HepG2 (cell line): ENCODE results near the gene PCBP2. TPM values are rescaled to one million over a fixed set of nuclear protein-coding genes. Genes with fewer than 3 reads are reported as not detected.

Experiments used
- FLYWCH1 ChIP-seq: sonication (generic); formaldehyde crosslinking; IDR thresholded peaks from 2 replicates; pipeline ENCODE4 v1.8.1; 2023; ENCODE audit warnings: mild to moderate bottlenecking, missing genetic modification reagents
- GZF1 ChIP-seq: sonication (generic); formaldehyde crosslinking; IDR thresholded peaks from 2 replicates; pipeline ENCODE4 v1.5.1; 2020; ENCODE audit warnings: mild to moderate bottlenecking, missing genetic modification reagents
- HNRNPK ChIP-seq: fragments of 200-400 bp; formaldehyde crosslinking; IDR thresholded peaks from 2 replicates; pipeline ENCODE4 v1.6.1; 2018; ENCODE audit warnings: low read length, low read depth, moderate library complexity, mild to moderate bottlenecking; ENCODE audit not compliant: poor library complexity, severe bottlenecking
- KLF6 ChIP-seq: IDR thresholded peaks from 2 replicates; pipeline ENCODE4 v1.8.0; 2016; ENCODE audit warnings: missing biosample characterization, missing genetic modification reagents
- KMT2B ChIP-seq: IDR thresholded peaks from 2 replicates; pipeline ENCODE4 v1.6.1; 2016; ENCODE audit warnings: missing genetic modification reagents, missing compliant biosample characterization
- NFE2 ChIP-seq: sonication (generic); formaldehyde crosslinking; IDR thresholded peaks from 2 replicates; pipeline ENCODE4 v1.4.0; 2020; ENCODE audit warnings: missing genetic modification reagents
- PATZ1 ChIP-seq: sonication (generic); formaldehyde crosslinking; IDR thresholded peaks from 2 replicates; pipeline ENCODE4 v1.4.0; 2020; ENCODE audit warnings: missing genetic modification reagents
- POLR2AphosphoS2 ChIP-seq: IDR thresholded peaks from 2 replicates; pipeline ENCODE4 v1.6.1; 2011; ENCODE audit warnings: low read depth, low read length, improper control_type of control experiment
- SIN3B ChIP-seq: fragments of 150-350 bp; IDR thresholded peaks from 2 replicates; pipeline ENCODE4 v1.6.1; 2014; ENCODE audit warnings: low read length
- UBTF ChIP-seq: sonication (generic); formaldehyde crosslinking; IDR thresholded peaks from 2 replicates; pipeline ENCODE4 v1.4.0; 2020; ENCODE audit warnings: mild to moderate bottlenecking, missing genetic modification reagents
- ZC3H4 ChIP-seq: sonication (generic); formaldehyde crosslinking; IDR thresholded peaks from 2 replicates; pipeline ENCODE4 v1.4.0; 2020; ENCODE audit warnings: missing genetic modification reagents, borderline replicate concordance
- ZEB1 ChIP-seq: IDR thresholded peaks from 2 replicates; pipeline ENCODE4 v1.6.1; 2012; ENCODE audit warnings: mild to moderate bottlenecking, low read depth, inconsistent platforms; ENCODE audit not compliant: insufficient replicate concordance
- ZFP91 ChIP-seq: sonication (generic); formaldehyde crosslinking; IDR thresholded peaks from 2 replicates; pipeline ENCODE4 v1.9.0; 2022; ENCODE audit warnings: missing genetic modification reagents, mild to moderate bottlenecking, borderline replicate concordance
- ZFX ChIP-seq: sonication (generic); formaldehyde crosslinking; IDR thresholded peaks from 2 replicates; pipeline ENCODE4 v1.4.0; 2020; ENCODE audit warnings: mild to moderate bottlenecking, low read depth, missing genetic modification reagents, moderate library complexity
- ZMAT3 ChIP-seq: sonication (generic); formaldehyde crosslinking; conservative IDR thresholded peaks from 2 replicates; pipeline ENCODE4 v1.7.0; 2021; ENCODE audit warnings: missing genetic modification reagents
- ZNF44 ChIP-seq: sonication (generic); formaldehyde crosslinking; IDR thresholded peaks from 2 replicates; pipeline ENCODE4 v1.5.1; 2020; ENCODE audit warnings: mild to moderate bottlenecking, missing genetic modification reagents
- ZNF563 ChIP-seq: sonication (generic); formaldehyde crosslinking; IDR thresholded peaks from 2 replicates; pipeline ENCODE4 v1.8.0; 2022; ENCODE audit warnings: mild to moderate bottlenecking, moderate library complexity, missing genetic modification reagents
- ZNF567 ChIP-seq: sonication (generic); formaldehyde crosslinking; IDR thresholded peaks from 2 replicates; pipeline ENCODE4 v1.8.1; 2023; ENCODE audit warnings: mild to moderate bottlenecking, missing genetic modification reagents, borderline replicate concordance
- ZSCAN20 ChIP-seq: sonication (generic); formaldehyde crosslinking; IDR thresholded peaks from 2 replicates; pipeline ENCODE4 v1.4.0; 2020; ENCODE audit warnings: missing genetic modification reagents, mild to moderate bottlenecking, borderline replicate concordance
- ZSCAN29 ChIP-seq: sonication (generic); formaldehyde crosslinking; conservative IDR thresholded peaks from 2 replicates; pipeline ENCODE4 v1.4.0; 2020; ENCODE audit warnings: mild to moderate bottlenecking, missing genetic modification reagents
- polyA plus RNA-seq, 8 experiments: library from polyadenylated mRNA; depleted of rRNA in 3 of 8; stranded (reverse) in 7 of 8; unstranded in 1 of 8; fragments of >200 nt; fragmentation: Illumina TruSeq in 4 of 8; extraction: Trizol in 4 of 8; gene quantifications; 2 replicates each; pipeline versions ENCODE4 v1.2.1 to v1.2.3, GENCODE V29; 2011 to 2016; ENCODE audit warnings: low read depth in 4 of 8, missing spikeins in 1 of 8, mixed read lengths in 1 of 8; ENCODE audit not compliant: insufficient read depth in 1 of 8
- total RNA-seq, 5 experiments: library from RNA; depleted of rRNA; stranded (reverse); fragments of >200 nt; fragmentation: Illumina TruSeq; extraction: Trizol; gene quantifications; 2 replicates each; pipeline ENCODE4 v1.2.3, GENCODE V29; 2016; ENCODE audit warnings: low read depth in 1 of 5

PCBP2 gene
- total and polyA plus RNA-seq, 2 of the 13 experiments (the other 11 are each of a cell fraction or from before 2014, with no cell fraction given): 154 to 345 TPM

- TF ChIP-seq UBTF (peak; percentile 100), SIN3B (no peak), NFE2 (CRISPR knock-in tag) (no peak), ZFX (CRISPR knock-in tag) (peak; percentile 100), ZNF563 (CRISPR knock-in tag) (0 out of 2 replicates have a peak, but pooled peaks have one; percentile 17), FLYWCH1 (CRISPR knock-in tag) (no peak), ZNF44 (no peak), POLR2AphosphoS2 (no peak), ZNF567 (CRISPR knock-in tag) (no peak), GZF1 (CRISPR knock-in tag) (peak; percentile 49; the same call in 1 of the 2 replicates), ZMAT3 (CRISPR knock-in tag) (no peak; the same call in 1 of the 2 replicates), ZFP91 (CRISPR knock-in tag) (peak; percentile 65; the same call in 1 of the 2 replicates), PATZ1 (CRISPR knock-in tag) (peak; percentile 94), KMT2B (CRISPR knock-in tag) (no peak), ZSCAN29 (CRISPR knock-in tag) (no peak), ZC3H4 (CRISPR knock-in tag) (peak; percentile 49; the same call in 1 of the 2 replicates), ZEB1 (peak; percentile 46), KLF6 (CRISPR knock-in tag) (no peak; the same call in 1 of the 2 replicates), ZSCAN20 (CRISPR knock-in tag) (no peak), HNRNPK (peak; percentile 79)
Observed at GRCh38 chr12:53452159-53453077, 516 bp downstream of the PCBP2 start (continued).
